H1 (cell line): ENCODE data around the gene MLKL. TPM values are rescaled to one million over a fixed set of nuclear protein-coding genes. Genes with fewer than 3 reads are reported as not detected.

Experiments
- CTCF ChIA-PET: fragments of 300-600 bp; sonication (Branson Sonifier 250); formaldehyde crosslinking; loops from one replicate; lab custom pipeline; 2021; ENCODE audit not compliant: partially characterized antibody; lab: Charles Lee
- POLR2A ChIA-PET: fragments of 300-600 bp; sonication (Branson Sonifier 250); formaldehyde crosslinking; loops from one replicate; lab custom pipeline; 2021; ENCODE audit warnings: inconsistent platforms; ENCODE audit not compliant: partially characterized antibody; lab: Charles Lee
- DNase-seq, 2 experiments: peaks; one replicate each; pipeline versions ENCODE4 v3.0.0 to v3.0.0-alpha.2; 2010 to 2022; ENCODE audit warnings: low spot score in 2 of 2, low read depth in 1 of 2, mixed read lengths in 1 of 2
- FAIRE-seq: peaks from 2 replicates; lab custom pipeline; 2011; peaks lifted over from hg19 to GRCh38; lab: Jason Lieb, UNC
- H2AFZ ChIP-seq: 2 replicates; pipeline ENCODE4 v1.8.1; 2012; ENCODE audit warnings: low read length, inconsistent platforms
- H2AK5ac ChIP-seq: 2 replicates; pipeline ENCODE4 v1.6.1; 2013; ENCODE audit warnings: low read depth, low read length
- H2BK120ac ChIP-seq: replicated peaks from 2 replicates; pipeline ENCODE3; 2013; ENCODE audit warnings: low read depth, low read length, inconsistent platforms
- H2BK12ac ChIP-seq: 2 replicates; pipeline ENCODE4 v1.6.1; 2013; ENCODE audit warnings: low read depth, low read length
- H2BK15ac ChIP-seq: 2 replicates; pipeline ENCODE4 v1.6.1; 2013; ENCODE audit warnings: low read length
- H2BK20ac ChIP-seq: 2 replicates; pipeline ENCODE4 v1.6.1; 2013; ENCODE audit warnings: low read length
- H2BK5ac ChIP-seq: 2 replicates; pipeline ENCODE4 v1.6.1; 2013; ENCODE audit warnings: low read depth, low read length
- H3K14ac ChIP-seq: 2 replicates; pipeline ENCODE4 v1.6.1; 2013; ENCODE audit warnings: inconsistent platforms; ENCODE audit not compliant: insufficient read length
- H3K18ac ChIP-seq: 2 replicates; pipeline ENCODE4 v1.6.1; 2013; ENCODE audit warnings: low read length; ENCODE audit errors: extremely low read depth
- H3K23ac ChIP-seq: 2 replicates; pipeline ENCODE4 v1.6.1; 2013; ENCODE audit warnings: inconsistent platforms; ENCODE audit not compliant: insufficient read length
- H3K23me2 ChIP-seq: 2 replicates; pipeline ENCODE4 v1.6.1; 2013; ENCODE audit warnings: low read depth, low read length
- H3K27ac ChIP-seq: 2 replicates; pipeline ENCODE4 v1.6.1; 2011; ENCODE audit warnings: low read depth, low read length, inconsistent platforms
- H3K27me3 ChIP-seq, 4 experiments: replicated peaks in 1 of 4; 1 replicate in 1 of 4; 2 replicates in 3 of 4; pipeline versions ENCODE4 v1.6.1 to v1.8.1; 2011 to 2013; ENCODE audit warnings: low read length in 3 of 4, mild to moderate bottlenecking in 3 of 4, inconsistent platforms in 2 of 4, mixed read lengths in 2 of 4, moderate library complexity in 1 of 4; ENCODE audit not compliant: control insufficient read depth in 3 of 4, insufficient read depth in 3 of 4; ENCODE audit errors: extremely low read depth in 1 of 4
- H3K36me3 ChIP-seq, 4 experiments: 2 replicates each; pipeline versions ENCODE4 v1.6.1 to v1.8.1; 2011 to 2013; ENCODE audit warnings: mild to moderate bottlenecking in 4 of 4, low read length in 3 of 4, moderate library complexity in 2 of 4, control low read depth in 1 of 4, inconsistent platforms in 1 of 4; ENCODE audit not compliant: insufficient read depth in 4 of 4, control insufficient read depth in 2 of 4
- H3K4ac ChIP-seq: replicated peaks from 2 replicates; pipeline ENCODE3; 2013; ENCODE audit warnings: low read length, low read depth, mixed read lengths, inconsistent platforms; ENCODE audit not compliant: insufficient read length
- H3K4me1 ChIP-seq, 4 experiments: replicated peaks in 1 of 4; 1 replicate in 1 of 4; 2 replicates in 3 of 4; pipeline versions ENCODE4 v1.6.1 to v1.8.1; 2011 to 2013; ENCODE audit warnings: low read length in 3 of 4, inconsistent platforms in 2 of 4, mixed read lengths in 1 of 4; ENCODE audit not compliant: insufficient read depth in 4 of 4, control insufficient read depth in 3 of 4
- H3K4me2 ChIP-seq, 2 experiments: 2 replicates each; pipeline versions ENCODE4 v1.6.1 to v1.8.1; 2011 to 2013; ENCODE audit warnings: low read depth in 2 of 2, low read length in 2 of 2, control low read depth in 1 of 2, inconsistent platforms in 1 of 2, mild to moderate bottlenecking in 1 of 2; ENCODE audit not compliant: insufficient read depth in 1 of 2
- H3K4me3 ChIP-seq, 4 experiments: fragments of 200-600, 300-600 bp in 1 of 4; sonication (generic), shearing (Covaris generic), sonication (Bioruptor Twin) in 1 of 4; 2 replicates each; pipeline versions ENCODE4 v1.5.1 to v1.8.1; 2011 to 2016; ENCODE audit warnings: low read length in 4 of 4, low read depth in 3 of 4, control low read depth in 2 of 4, inconsistent platforms in 2 of 4, mild to moderate bottlenecking in 2 of 4, mixed read lengths in 1 of 4, moderate library complexity in 1 of 4; ENCODE audit not compliant: insufficient read depth in 2 of 4; ENCODE audit errors: extremely low read depth in 1 of 4
- H3K56ac ChIP-seq: replicated peaks from 2 replicates; pipeline ENCODE3; 2013; ENCODE audit warnings: low read depth, mild to moderate bottlenecking, mixed read lengths, low read length, inconsistent platforms; ENCODE audit not compliant: insufficient read length
- H3K79me1 ChIP-seq: 2 replicates; pipeline ENCODE4 v1.6.1; 2013; ENCODE audit warnings: low read depth, low read length, control low read depth
- H3K79me2 ChIP-seq, 2 experiments: 2 replicates each; pipeline versions ENCODE4 v1.6.1 to v1.8.1; 2012 to 2013; ENCODE audit warnings: low read length in 2 of 2, mild to moderate bottlenecking in 2 of 2, inconsistent platforms in 1 of 2; ENCODE audit not compliant: insufficient read depth in 2 of 2, control insufficient read depth in 1 of 2
- H3K9ac ChIP-seq, 4 experiments: replicated peaks in 1 of 4; 1 replicate in 1 of 4; 2 replicates in 3 of 4; pipeline versions ENCODE4 v1.6.1 to v1.8.1; 2011 to 2013; ENCODE audit warnings: low read depth in 3 of 4, low read length in 3 of 4, control low read depth in 2 of 4, mild to moderate bottlenecking in 2 of 4, moderate library complexity in 2 of 4, inconsistent platforms in 1 of 4; ENCODE audit errors: extremely low read depth in 1 of 4
- H3K9me3 ChIP-seq, 2 experiments: 2 replicates each; pipeline versions ENCODE4 v1.6.1 to v1.8.1; 2012 to 2013; ENCODE audit warnings: mild to moderate bottlenecking in 2 of 2, moderate library complexity in 2 of 2, control low read depth in 1 of 2, inconsistent platforms in 1 of 2, low read depth in 1 of 2, low read length in 1 of 2, mixed read lengths in 1 of 2; ENCODE audit not compliant: insufficient read depth in 2 of 2
- H4K20me1 ChIP-seq, 2 experiments: replicated peaks in 1 of 2; 2 replicates each; pipeline versions ENCODE3 to v1.8.1; 2011 to 2013; ENCODE audit warnings: inconsistent platforms in 2 of 2, low read length in 2 of 2, mild to moderate bottlenecking in 1 of 2; ENCODE audit not compliant: insufficient read depth in 2 of 2, control insufficient read depth in 1 of 2
- H4K5ac ChIP-seq: 2 replicates; pipeline ENCODE4 v1.6.1; 2013; ENCODE audit warnings: low read length, low read depth, mixed read lengths, inconsistent platforms; ENCODE audit not compliant: insufficient read length
- H4K8ac ChIP-seq: 2 replicates; pipeline ENCODE4 v1.8.0; 2013; ENCODE audit warnings: mild to moderate bottlenecking, moderate library complexity, low read length, inconsistent platforms; ENCODE audit not compliant: insufficient read depth; ENCODE audit errors: extremely low read depth
- H4K91ac ChIP-seq: replicated peaks from 2 replicates; pipeline ENCODE3; 2013; ENCODE audit warnings: low read length, mixed read lengths, inconsistent platforms; ENCODE audit not compliant: insufficient read length
- WGBS, 2 experiments: shearing (Covaris generic) in 1 of 2; methylation state at CpG; one replicate each; pipeline versions ENCODE4 v1.1.6 to v1.1.7; 2013 to 2015; ENCODE audit warnings: low lambda C conversion rate in 2 of 2, mixed read lengths in 2 of 2, inconsistent platforms in 1 of 2, low coverage in 1 of 2, missing lambda C conversion rate in 1 of 2; ENCODE audit not compliant: insufficient replicate concordance in 2 of 2, insufficient coverage in 1 of 2, insufficient read length in 1 of 2; ENCODE audit errors: extremely low coverage in 1 of 2, missing lambda C conversion rate in 1 of 2; 5-methylcytosine and 5-hydroxymethylcytosine counted together
- polyA plus RNA-seq, 7 experiments: library from polyadenylated mRNA; depleted of rRNA in 3 of 7; stranded (reverse) in 5 of 7; unstranded in 2 of 7; fragments of >200 nt in 5 of 7; fragments of 200-250 nt in 2 of 7; gene quantifications; 1 replicate in 5 of 7; 2 replicates in 1 of 7; 4 replicates in 1 of 7; pipeline versions ENCODE4 v1.2.1 to v1.2.3, GENCODE V29; 2011 to 2013; ENCODE audit warnings: missing spikeins in 2 of 7, mixed read lengths in 2 of 7
- total RNA-seq: library from RNA; stranded (reverse); fragmentation: NEBNext Ultra II Directional; extraction: Animal tissue kit (Norgen Biotek cat#: 25700); gene quantifications from 2 replicates; pipeline ENCODE4 v1.2.1, GENCODE V29; 2021

MLKL gene
- total and polyA plus RNA-seq, 2 of the 8 experiments (the other 6 are each of a cell fraction or from before 2014, with no cell fraction given) = 1.6 to 2.1 TPM

GRCh38 chr16:74652249-74652648, 48.4 kb downstream of the MLKL start:
- Histone ChIP-seq H3K4me1 (no peaks in the 10 kb centered on the region), H3K23me2 (no peaks in the 10 kb centered on the region), H3K79me1 (peaks cover 7% of the 10 kb centered on the region; the same call in 1 of the 2 replicates), H3K14ac (no peak overlapping the region), H3K4me3 (no peak overlapping the region), H4K8ac (no peak overlapping the region), H2AK5ac (no peak overlapping the region), H2BK5ac (no peak overlapping the region), H2BK20ac (no peak overlapping the region), H3K18ac (no peak overlapping the region), H3K27ac (no peak overlapping the region), H4K20me1 (peaks cover 8 to 16% of the 10 kb centered on the region in 2 experiments), H3K79me2 (peaks cover 3 to 80% of the 10 kb centered on the region in 2 experiments; a peak in 3 of 4 replicates), H3K27me3 (no peaks in the 10 kb centered on the region), H3K23ac (no peak overlapping the region), H3K9me3 (no peaks in the 10 kb centered on the region), H3K4ac (no peak overlapping the region), H3K56ac (no peak overlapping the region), H2BK12ac (no peak overlapping the region), H2BK120ac (no peak overlapping the region), H3K9ac (no peak overlapping the region), H4K5ac (no peak overlapping the region), H2BK15ac (no peak overlapping the region), H4K91ac (no peak overlapping the region), H2AFZ (no peak overlapping the region), H3K4me2 (no peak overlapping the region), H3K36me3 (peaks cover 30 to 88% (median 56%) of the 10 kb centered on the region in 4 experiments)
- WGBS, 2 experiments = 90% methylated on average over 1 of the region's 1 CpG; no CpG with 5 or more reads in 1 of the 2 experiments
- ChIA-PET POLR2A (interaction anchor here (1.2 to 2.0 kb wide), 6 partner anchors 8 to 28 kb away, joined by 3 to 7 read pairs (median 4); partner anchors contain the start of gene RFWD3), CTCF (interaction anchor here (0.7 to 2.2 kb wide), 17 partner anchors 7 to 288 kb away, joined by 3 to 13 read pairs (median 3); no protein-coding TSS in a partner anchor)
- no peak for DNase-seq
- FAIRE-seq = no peak
